Measurements from ENCODE around the gene TMEM198. TPM values are rescaled to one million over a fixed set of nuclear protein-coding genes. Genes with fewer than 3 reads are reported as not detected.

TMEM198 gene
- total and polyA plus RNA-seq, 9 of the 15 experiments (the other 6 are each of a cell fraction or from before 2014, with no cell fraction given), result 0.03 to 3.8 (median 1.0) TPM

- intact Hi-C loops (cut with micrococcal nuclease) (loop anchor here (5.0 kb wide), 1 partner anchor 36 kb away; the partner anchor contains the start of gene STK11IP), in situ Hi-C loops (cut with MboI) (no loop called here)
- Histone ChIP-seq H3K27me3 (ENCODE audit: control insufficient read depth in 2 of 2, insufficient read depth in 2 of 2, low read length in 2 of 2) (peaks cover 0 to 3% of the 10 kb centered on the region in 2 experiments; a peak in 3 of 5 replicates), H4K20me1 (replicated peaks; ENCODE audit: control insufficient read depth, insufficient read depth, low read length) (no peaks in the 10 kb centered on the region), H3K79me2 (ENCODE audit: control insufficient read depth, insufficient read depth, low read length) (no peaks in the 10 kb centered on the region), H3K9me3 (replicated peaks; ENCODE audit: control insufficient read depth, insufficient read depth, low read depth, low read length) (no peaks in the 10 kb centered on the region), H3K27ac (ENCODE audit: extremely low read depth, low read depth, low read length) (no peak overlapping the region), H3K9ac (ENCODE audit: insufficient read depth in 1 of 2, low read depth in 2 of 2, low read length in 2 of 2) (peak overlapping the region in 1 of 2 experiments; percentile 35; a peak in 1 of 4 replicates), H2AFZ (ENCODE audit: low read depth, low read length) (no peak overlapping the region), H3K4me2 (ENCODE audit: insufficient read depth, low read length) (no peak overlapping the region), H3K36me3 (ENCODE audit: control insufficient read depth, insufficient read depth, low read length) (no peaks in the 10 kb centered on the region), H3K9me1 (ENCODE audit: control insufficient read depth, insufficient read depth, low read length) (no peaks in the 10 kb centered on the region), H3K4me3 (no peak overlapping the region), H3K4me1 (replicated peaks in 1 of 2; ENCODE audit: control insufficient read depth in 2 of 2, insufficient read depth in 2 of 2, low read length in 2 of 2) (peaks cover 2 to 42% of the 10 kb centered on the region in 2 experiments; a peak in 3 of 5 replicates)
- ATAC-seq (no peak), DNase-seq (ENCODE audit: extremely low read depth in 1 of 4, low spot score in 3 of 4) (no peak), FAIRE-seq (no peak)
- no peak for TF ChIP-seq NFE2 (IDR thresholded peaks at IDR 0.05; ENCODE audit: low read depth)
- TF ChIP-seq BRF1 (IDR thresholded peaks at IDR 0.05; ENCODE audit: borderline replicate concordance, extremely low read depth, insufficient read length), result no peak
- TF ChIP-seq ZNF561 (CRISPR knock-in tag; conservative IDR thresholded peaks at IDR 0.05), result no peak
- TF ChIP-seq MYBL2 (IDR thresholded peaks at IDR 0.05; ENCODE audit: low read depth), result no peak
- no peak for TF ChIP-seq MYBL2 (CRISPR knock-in tag; IDR thresholded peaks at IDR 0.05; ENCODE audit: borderline replicate concordance)
- TF ChIP-seq ZNF121 (CRISPR knock-in tag; conservative IDR thresholded peaks at IDR 0.05), result no peak
- TF ChIP-seq FOXJ3 (CRISPR knock-in tag; IDR thresholded peaks at IDR 0.05), result no peak
- TF ChIP-seq ETV5 (CRISPR knock-in tag; IDR thresholded peaks at IDR 0.05; ENCODE audit: low read depth), result no peak
- no peak for TF ChIP-seq PHF21A (IDR thresholded peaks at IDR 0.05; ENCODE audit: borderline replicate concordance, low read depth)
- TF ChIP-seq, protein P1, sequence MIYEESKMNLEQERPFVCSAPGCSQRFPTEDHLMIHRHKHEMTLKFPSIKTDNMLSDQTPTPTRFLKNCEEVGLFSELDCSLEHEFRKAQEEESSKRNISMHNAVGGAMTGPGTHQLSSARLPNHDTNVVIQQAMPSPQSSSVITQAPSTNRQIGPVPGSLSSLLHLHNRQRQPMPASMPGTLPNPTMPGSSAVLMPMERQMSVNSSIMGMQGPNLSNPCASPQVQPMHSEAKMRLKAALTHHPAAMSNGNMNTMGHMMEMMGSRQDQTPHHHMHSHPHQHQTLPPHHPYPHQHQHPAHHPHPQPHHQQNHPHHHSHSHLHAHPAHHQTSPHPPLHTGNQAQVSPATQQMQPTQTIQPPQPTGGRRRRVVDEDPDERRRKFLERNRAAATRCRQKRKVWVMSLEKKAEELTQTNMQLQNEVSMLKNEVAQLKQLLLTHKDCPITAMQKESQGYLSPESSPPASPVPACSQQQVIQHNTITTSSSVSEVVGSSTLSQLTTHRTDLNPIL (CRISPR knock-in tag; IDR thresholded peaks at IDR 0.05), result no peak
- no peak for TF ChIP-seq POLR3G (IDR thresholded peaks at IDR 0.05; ENCODE audit: extremely low read depth, insufficient read length, insufficient replicate concordance)
- TF ChIP-seq ZNF280A (IDR thresholded peaks at IDR 0.05; ENCODE audit: low read depth, partially characterized antibody), result no peak
- TF ChIP-seq, protein P2, sequence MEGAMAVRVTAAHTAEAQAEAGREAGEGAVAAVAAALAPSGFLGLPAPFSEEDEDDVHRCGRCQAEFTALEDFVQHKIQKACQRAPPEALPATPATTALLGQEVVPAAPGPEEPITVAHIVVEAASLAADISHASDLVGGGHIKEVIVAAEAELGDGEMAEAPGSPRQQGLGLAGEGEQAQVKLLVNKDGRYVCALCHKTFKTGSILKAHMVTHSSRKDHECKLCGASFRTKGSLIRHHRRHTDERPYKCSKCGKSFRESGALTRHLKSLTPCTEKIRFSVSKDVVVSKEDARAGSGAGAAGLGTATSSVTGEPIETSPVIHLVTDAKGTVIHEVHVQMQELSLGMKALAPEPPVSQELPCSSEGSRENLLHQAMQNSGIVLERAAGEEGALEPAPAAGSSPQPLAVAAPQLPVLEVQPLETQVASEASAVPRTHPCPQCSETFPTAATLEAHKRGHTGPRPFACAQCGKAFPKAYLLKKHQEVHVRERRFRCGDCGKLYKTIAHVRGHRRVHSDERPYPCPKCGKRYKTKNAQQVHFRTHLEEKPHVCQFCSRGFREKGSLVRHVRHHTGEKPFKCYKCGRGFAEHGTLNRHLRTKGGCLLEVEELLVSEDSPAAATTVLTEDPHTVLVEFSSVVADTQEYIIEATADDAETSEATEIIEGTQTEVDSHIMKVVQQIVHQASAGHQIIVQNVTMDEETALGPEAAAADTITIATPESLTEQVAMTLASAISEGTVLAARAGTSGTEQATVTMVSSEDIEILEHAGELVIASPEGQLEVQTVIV (CRISPR knock-in tag; IDR thresholded peaks at IDR 0.05; ENCODE audit: borderline replicate concordance), result no peak
- BruUV-seq (replicated peaks), result no TSS peak
- ChIA-PET POLR2A (interaction anchor here (0.6 to 3.6 kb wide), 3 partner anchors 9 to 190 kb away, joined by 3 to 16 read pairs (median 9); partner anchors contain the start of genes INHA and OBSL1), CTCF (ENCODE audit: low intra/inter-chr PET ratio) (no interaction called here)
- 66% methylated on average over 14 of the region's 24 CpGs for WGBS (ENCODE audit: insufficient coverage, low coverage, missing lambda C conversion rate)
Measured at GRCh38 chr2:219561179-219562048, 17.6 kb downstream of the TMEM198 start.

Data from K562 (cell line).